GM12865 (cell line): Measurements from ENCODE around the gene GRIN2A.

Experiments used
- DNase-seq: peaks from one replicate; pipeline ENCODE4 v3.0.0; 2010; ENCODE audit warnings: low read depth
- H3K4me3 ChIP-seq: 2 replicates; pipeline ENCODE4 v1.5.1; 2011; ENCODE audit warnings: mild to moderate bottlenecking, low read depth, low read length, control low read depth
- CTCF ChIP-seq: IDR thresholded peaks from 2 replicates; pipeline ENCODE4 v1.5.1; 2011; ENCODE audit warnings: low read length, control low read depth, low read depth, inconsistent platforms; ENCODE audit not compliant: insufficient read depth; ENCODE audit errors: missing control alignments

The GRIN2A gene

GRCh38 chr16:9756434-9756833, 425.8 kb downstream of the GRIN2A start:
- no peak for DNase-seq
- no peak overlapping the region for H3K4me3 ChIP-seq
- TF ChIP-seq CTCF = no peak

- no peak for TF ChIP-seq CTCF
- DNase-seq = no peak
- H3K4me3 ChIP-seq = no peak overlapping the region
Measured at GRCh38 chr16:9755081-9755480, 427.1 kb downstream of the GRIN2A start.

GRCh38 chr16:9741776-9742175, 440.5 kb downstream of the GRIN2A start:
- no peak for DNase-seq
- H3K4me3 ChIP-seq = no peak overlapping the region
- no peak for TF ChIP-seq CTCF

GRCh38 chr16:9739301-9739700, 442.9 kb downstream of the GRIN2A start:
- no peak for TF ChIP-seq CTCF
- DNase-seq = no peak
- H3K4me3 ChIP-seq = no peak overlapping the region

- no peak for TF ChIP-seq CTCF
- H3K4me3 ChIP-seq = no peak overlapping the region
- no peak for DNase-seq
Measured at GRCh38 chr16:9738690-9739089, 443.5 kb downstream of the GRIN2A start.

- no peak for TF ChIP-seq CTCF
- DNase-seq = no peak
- no peak overlapping the region for H3K4me3 ChIP-seq
Measured at GRCh38 chr16:9736547-9736946, 445.7 kb downstream of the GRIN2A start.

- H3K4me3 ChIP-seq = no peak overlapping the region
- no peak for DNase-seq
- no peak for TF ChIP-seq CTCF
Measured at GRCh38 chr16:9723136-9723535, 459.1 kb downstream of the GRIN2A start.
